T47D (cell line): Measurements from ENCODE around the gene ADAMTSL4.
"Not testable (repeated sequence)": the region's sequence is repeated elsewhere in the genome, so short reads cannot be mapped to it uniquely, and the experiment has no call there.

Experiments
- DNase-seq, 2 experiments: peaks; one replicate each; pipeline versions ENCODE4 v3.0.0 to v3.0.0-alpha.2; 2011 to 2012; ENCODE audit warnings: low read depth in 1 of 2, low spot score in 1 of 2
- JUND ChIP-seq: IDR thresholded peaks from 2 replicates; pipeline ENCODE4 v1.6.1; 2012; ENCODE audit warnings: low read depth
- in situ Hi-C: cut with HindIII; loops from 2 replicates; pipeline ENCODE4 v1.10.0; 2016; ENCODE audit warnings: low sequenced_read_pairs, low pct_unique_long_range_greater_than_20kb

Gene ADAMTSL4

DNA sequence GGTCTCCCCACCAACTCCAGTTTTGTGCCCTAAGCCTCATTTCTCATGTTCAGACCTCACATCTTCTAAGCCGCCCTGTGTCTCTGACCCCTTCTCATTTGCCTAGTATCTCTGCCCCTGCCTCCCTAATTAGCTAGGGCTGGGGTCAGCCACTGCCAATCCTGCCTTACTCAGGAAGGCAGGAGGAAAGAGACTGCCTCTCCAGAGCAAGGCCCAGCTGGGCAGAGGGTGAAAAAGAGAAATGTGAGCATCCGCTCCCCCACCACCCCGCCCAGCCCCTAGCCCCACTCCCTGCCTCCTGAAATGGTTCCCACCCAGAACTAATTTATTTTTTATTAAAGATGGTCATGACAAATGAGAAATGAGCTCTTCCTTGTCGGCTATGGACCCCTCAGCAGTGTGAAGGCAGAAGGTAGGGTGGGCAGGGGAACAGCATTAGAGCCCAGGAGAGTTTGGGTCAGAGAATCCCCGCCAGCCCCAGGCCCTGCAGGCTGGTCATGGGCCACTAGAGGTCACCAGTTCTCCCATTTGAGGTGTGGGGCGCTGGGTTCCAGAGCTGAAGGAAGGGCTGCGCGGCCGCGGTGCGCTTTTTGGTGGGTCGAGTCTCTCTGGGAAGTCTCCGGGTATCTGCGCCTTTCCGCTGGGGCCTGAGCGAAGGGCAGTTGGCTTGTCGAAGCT is 11.5 kb downstream of the ADAMTSL4 start:
- no peak for TF ChIP-seq JUND
- peak; percentile 81 to 95 for DNase-seq
- in situ Hi-C loops, result no loop called here

DNA sequence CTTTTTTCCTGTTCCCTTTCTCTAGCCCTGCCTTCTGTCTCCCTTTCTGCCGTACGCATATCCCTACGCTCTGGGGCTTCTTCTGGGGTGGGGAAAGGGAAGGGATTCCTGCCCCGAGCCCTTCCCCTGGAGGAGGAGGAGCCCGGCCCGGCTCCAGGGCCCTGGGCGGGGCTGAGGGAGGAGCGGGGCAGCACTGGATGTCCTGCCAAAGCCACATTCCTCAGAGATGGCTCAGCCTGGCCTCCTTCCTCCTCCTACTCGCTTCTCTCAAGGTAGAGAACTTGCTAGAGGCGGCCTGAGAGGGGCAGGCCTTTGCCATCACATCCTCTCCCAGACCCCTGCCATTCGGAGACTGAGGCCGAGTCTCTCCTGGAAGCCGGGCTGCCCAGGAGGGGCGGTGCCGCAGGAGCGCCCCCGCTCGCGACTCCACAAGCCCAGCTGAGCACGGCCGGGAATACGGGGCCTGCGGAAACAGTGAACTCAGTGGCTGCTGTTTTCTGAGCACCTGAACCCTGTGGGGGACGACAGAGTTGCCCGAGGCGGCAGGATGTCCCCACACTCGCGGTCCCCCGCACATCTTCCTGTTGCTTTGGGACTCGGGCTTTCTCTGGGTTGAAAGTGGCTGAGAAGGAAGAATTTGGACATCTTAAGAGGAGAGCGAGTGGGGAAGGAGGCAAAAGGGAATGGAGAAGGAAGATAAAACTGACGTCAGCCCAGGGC is 12.2 kb downstream of the ADAMTSL4 start:
- in situ Hi-C loops, result no loop called here
- peak; percentile 87 to 99 for DNase-seq
- TF ChIP-seq JUND, result no peak; the same call in none of the 2 replicates

DNA sequence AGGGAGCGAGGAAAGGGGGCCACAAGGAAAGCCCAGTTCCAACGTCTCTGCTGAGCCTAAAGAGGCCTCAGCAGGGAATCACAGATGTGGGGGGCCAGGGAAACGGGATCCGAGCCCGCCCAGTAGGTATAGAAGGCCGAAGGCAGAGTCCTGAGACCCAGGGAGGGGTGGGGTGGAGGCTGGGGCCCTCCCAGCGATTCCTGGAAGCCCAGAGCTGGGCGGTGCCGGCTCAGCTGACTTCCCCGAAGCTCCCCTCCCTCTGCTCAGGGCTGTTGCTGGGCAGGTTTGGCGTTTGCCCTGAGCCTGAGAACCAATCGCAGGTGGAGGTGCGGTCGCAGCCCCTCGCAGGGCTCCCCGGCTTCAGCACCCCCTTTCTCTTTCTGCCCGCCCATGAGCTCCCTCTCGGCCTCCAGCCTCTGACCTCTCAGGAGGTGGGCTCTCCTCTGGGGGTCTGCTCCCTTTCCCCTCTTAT is 12.8 kb downstream of the ADAMTSL4 start:
- 0 out of 2 replicates have a peak, but pooled peaks have one; percentile 9 for TF ChIP-seq JUND
- peak; percentile 74 to 97 for DNase-seq
- in situ Hi-C loops, result no loop called here

- in situ Hi-C loops, result no loop called here
- no peak for DNase-seq
- TF ChIP-seq JUND, result no peak
These were observed 13.5 kb downstream of the ADAMTSL4 start for GRCh38 chr1:150562446-150563339.

DNA sequence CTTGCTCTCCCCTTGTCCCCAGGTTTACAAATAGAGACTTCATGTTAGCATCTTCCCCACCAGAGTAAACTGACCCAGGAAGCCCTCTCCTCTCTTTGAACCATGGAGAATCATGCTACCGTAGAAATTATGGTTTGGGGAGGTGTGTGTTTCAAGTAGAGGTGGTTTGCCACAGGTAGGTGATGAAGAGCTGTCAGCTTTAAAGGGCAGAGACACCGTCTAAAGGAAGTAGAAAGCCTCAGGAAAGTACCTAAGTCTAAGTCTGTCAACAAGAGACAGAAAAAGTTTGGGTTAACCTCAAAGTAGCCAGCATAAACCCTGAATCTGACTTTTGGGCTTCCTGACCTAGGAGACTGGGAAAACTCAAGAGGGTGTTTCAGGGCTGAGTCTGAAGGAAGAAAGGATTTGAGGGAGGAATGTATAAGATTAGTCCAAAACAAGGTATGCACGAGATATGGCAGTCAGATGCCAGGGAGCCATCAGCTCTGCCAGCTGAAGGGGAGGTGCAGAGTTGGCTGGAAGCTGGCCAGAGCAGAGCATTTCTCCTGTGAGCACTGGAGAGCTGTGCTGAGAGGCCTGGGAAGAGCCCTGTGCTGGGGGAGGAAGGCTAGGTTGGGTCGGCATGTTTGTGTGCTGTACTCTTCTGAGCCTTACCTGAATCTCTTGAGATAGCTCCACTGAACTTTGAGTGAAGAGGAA is 14.3 kb downstream of the ADAMTSL4 start:
- DNase-seq, result peak in 1 of 2 experiments; percentile 83
- no peak for TF ChIP-seq JUND
- in situ Hi-C loops, result no loop called here

- DNase-seq, result no peak
- in situ Hi-C loops, result no loop called here
These were observed 15.1 kb downstream of the ADAMTSL4 start for GRCh38 chr1:150564051-150564991.

GRCh38 chr1:150565240-150565991 is 16.2 kb downstream of the ADAMTSL4 start:
- DNase-seq, in situ Hi-C loops: not testable (repeated sequence)

More at GRCh38 chr1:150564051-150564991, 15.1 kb downstream of the ADAMTSL4 start:
- TF ChIP-seq JUND, result no peak

GRCh38 chr1:150566589-150567340 is 17.6 kb downstream of the ADAMTSL4 start:
- DNase-seq, result no peak
- in situ Hi-C loops, result no loop called here
- TF ChIP-seq JUND, result no peak

- TF ChIP-seq JUND, result no peak
- no peak for DNase-seq
- in situ Hi-C loops, result no loop called here
These were observed 18.1 kb downstream of the ADAMTSL4 start for GRCh38 chr1:150567341-150567716.
